ENCODE results near the gene PCDH7.

The PCDH7 gene

DNA sequence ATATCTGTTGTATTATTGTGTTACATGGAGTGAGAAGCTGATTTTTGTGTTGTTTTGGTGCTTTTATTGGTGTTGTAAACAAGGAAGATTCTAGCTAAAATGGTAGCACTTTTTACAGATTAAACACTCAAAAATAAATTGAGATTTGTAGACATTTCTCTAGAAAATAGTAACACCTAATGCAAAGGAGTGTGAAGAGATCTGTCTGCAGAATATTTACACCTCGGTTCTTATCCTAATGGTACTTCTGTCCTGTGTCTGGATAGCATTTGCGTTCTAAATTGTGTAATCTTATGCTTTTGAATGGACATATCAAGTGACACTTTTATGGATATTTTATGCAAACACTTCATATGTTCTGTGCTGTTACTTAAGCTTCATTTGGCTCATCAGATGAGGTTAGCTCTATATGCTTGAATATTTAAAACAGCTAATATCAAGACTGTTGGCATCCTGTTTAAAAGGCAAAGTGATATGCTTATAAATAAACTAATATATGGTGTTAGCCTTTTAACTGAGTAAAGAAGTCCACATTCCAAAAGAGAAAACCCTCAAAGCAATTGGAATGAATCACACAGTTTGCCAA lies 6.0 kb downstream of the PCDH7 start:
- no peak for DNase-seq

DNA sequence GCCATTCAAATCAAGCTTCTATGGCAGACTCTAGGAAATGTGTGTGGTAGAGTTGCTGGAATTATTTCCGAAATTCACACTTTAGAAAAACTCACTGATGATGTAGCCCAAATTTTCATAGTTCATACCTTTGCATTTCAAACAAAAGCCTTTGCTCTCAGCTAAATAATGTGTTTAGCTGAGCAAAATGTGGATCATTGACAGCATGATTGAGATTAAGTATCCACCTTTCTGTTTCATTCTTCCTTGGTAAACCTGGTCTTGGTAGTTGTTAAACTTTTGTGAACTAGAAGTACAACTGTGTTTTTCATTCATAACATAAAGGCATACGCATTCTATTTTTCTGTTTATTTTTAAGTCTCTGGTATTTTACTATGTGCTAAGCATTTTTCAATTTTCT lies 7.2 kb downstream of the PCDH7 start:
- no peak for DNase-seq

DNA sequence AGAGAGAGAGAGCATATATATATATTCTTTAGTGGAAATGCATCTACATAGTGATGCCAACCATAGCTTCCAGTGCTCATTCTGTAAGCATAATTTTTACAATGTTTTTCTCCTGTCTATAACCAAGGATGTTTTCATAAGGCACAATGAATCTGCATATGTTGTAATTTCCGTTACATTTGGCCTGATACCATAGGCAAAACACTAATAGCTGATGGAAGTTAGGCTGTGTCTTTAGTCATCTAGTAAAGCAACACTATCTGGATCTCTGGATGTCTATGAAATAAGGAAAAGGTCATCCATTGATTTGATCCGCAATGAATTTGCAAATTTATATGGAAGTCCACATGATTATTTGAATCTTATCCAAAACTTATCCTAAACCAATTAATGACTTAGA lies 8.1 kb downstream of the PCDH7 start:
- no peak for DNase-seq

DNA sequence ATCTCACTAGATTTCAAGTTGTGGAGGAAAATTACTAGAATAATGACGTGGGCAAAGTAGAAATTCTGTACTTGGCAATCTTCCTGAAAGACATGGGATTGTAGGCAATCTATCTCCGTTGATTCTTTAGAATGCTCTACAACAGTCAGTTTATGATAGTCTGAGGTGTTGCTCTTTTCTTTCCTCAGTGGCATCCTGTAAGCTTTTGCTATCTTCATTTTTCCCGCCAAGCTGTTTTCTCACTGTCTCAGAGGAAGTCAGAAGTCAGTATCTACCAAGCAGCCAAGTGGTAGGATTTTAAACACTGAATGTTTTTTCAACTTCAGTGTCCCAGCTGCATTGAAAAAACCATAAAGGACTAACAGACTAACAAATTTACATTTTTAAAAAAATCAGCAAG lies 23.7 kb downstream of the PCDH7 start:
- no peak for DNase-seq

DNA sequence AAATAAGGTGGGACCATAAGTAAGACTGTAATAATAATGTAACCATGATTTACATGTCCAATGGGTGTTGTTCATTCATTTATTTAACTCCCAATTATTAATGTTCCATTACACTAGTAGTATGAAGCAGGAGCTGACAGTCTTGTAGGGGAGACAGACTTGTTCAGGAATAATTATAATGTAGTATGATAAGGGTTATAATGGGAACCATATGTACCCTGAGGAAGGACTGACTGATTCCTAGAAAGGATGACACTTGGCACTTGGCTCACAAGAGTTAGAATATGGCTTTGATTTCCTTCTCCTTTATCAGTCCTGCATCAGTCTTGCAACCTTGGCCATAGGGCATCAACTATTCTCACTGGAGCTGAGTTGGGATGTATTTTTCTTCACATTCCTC lies 24.2 kb downstream of the PCDH7 start:
- no peak for DNase-seq

DNA sequence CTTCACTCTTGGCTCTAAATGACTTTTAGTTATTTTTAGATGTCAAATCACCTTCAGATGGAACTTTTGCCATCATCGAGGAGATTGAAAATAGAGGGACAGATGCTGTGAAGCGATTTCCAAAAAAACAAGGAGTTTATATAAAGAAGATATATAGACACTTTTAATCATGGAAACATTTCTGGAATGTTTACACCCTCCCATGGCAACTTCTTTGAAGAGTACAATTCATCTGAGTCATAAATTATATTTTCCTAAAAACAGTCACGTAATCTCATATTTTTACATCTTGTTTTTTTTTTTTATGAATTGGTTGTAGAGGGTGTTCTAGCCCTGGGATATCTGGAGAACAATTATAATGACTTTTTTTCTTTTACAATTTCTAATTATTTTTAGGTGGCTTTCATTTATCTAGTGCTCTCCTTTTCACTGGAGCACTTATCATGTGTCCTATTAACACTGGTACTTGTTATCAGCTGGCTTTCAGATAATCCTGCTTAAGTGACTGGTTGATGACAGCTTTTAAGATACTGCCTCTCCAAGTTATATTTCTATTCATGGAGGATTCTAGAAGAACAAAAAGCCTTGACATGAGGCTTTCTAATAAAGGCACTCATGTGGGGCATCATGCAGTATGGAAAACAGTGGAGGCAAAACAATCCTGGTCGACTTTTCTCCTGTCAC lies 24.9 kb downstream of the PCDH7 start:
- DNase-seq: no peak

DNA sequence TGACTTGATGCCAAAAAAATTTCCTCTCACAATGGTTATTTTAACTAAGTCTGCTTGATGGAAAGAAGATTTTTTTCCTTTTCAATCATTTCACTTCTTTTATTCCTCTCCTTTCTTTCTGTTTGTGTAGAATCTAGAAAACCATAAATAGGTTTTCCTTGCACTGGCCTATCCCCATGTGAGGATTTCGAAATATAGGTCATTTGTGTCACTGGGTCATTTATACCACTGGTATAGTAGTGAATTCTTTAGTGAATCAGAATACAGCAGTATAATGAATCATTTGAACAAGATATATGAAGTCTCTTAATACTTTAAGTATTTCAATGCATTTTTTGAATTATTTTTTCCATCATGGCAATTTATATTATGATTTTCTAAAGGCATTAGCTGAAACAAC lies 26.6 kb downstream of the PCDH7 start:
- DNase-seq: no peak

DNA sequence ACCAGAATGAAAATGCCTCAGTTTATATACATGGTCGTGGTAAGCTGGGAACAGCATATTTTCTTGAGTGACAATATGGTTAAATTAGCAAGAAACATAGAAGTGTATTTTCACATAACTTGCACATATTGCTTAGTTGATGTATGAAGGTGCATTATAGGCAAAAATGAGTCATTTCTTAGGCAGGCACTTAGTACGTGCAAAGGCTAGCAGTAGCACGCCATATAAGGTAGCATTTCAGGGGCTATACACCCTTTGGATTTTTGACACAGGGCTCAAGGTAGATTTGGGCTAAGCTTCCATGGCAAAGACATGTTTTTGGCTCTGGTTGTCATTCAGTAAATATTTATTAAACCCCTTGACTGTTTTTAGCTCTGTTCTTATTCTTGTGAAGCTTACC lies 33.1 kb downstream of the PCDH7 start:
- DNase-seq: no peak

DNA sequence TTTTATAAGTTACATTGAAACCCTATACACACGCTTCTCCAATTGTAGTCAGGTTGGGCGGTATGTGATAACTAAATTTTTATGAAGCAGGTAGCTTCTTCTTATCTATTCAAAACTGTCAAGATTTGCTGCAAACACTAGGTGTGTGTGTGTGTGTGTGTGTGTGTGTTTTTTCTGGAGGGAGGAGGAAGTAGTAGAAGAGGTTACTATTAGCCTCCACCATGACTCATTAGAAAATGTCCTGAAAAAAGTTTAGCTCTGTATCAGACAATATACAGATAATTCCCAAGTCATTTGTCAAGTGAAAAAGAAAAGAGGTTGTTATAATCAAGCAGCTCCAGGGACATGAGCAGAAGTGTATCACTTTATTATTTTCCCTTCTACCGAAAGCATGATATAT lies 33.9 kb downstream of the PCDH7 start:
- DNase-seq: no peak

DNA sequence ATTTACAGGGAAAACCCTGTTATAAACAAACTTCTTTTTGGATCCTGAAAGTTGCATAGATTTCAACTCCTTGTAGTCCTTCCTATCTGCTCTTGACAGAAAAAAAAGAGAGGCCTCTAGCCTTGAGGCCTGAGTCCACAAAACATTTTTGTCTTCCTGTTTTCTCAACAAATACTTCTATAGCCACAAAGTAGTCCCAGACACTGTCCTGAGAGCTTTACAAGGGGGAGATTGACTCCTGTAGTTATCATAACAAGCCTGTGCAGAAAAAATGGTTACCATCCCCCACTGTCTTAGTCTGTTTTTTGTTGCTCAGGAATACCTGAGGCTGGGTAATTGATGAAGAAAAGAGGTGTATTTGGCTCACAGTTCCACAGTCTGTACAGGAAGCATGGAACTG lies 35.2 kb downstream of the PCDH7 start:
- no peak for DNase-seq

DNA sequence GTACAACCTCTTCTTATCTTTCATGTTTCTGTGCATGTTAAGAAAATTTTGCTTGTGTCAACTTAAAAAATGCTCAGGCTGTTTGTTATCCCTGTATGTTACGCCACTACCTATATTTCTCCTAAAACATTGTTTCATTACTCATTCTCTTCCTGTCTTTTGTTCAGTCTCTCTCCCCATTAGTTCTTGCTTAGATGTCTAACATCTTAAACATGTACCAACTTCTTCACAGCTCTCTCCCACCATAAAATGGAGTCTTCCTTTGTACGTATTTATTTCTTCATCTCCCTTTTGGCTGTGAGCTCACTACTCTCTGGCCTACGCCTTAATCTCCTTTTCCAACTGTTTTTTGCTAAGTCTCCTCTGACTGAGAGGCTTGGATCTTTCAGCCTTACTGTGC lies 36.4 kb downstream of the PCDH7 start:
- DNase-seq: no peak

DNA sequence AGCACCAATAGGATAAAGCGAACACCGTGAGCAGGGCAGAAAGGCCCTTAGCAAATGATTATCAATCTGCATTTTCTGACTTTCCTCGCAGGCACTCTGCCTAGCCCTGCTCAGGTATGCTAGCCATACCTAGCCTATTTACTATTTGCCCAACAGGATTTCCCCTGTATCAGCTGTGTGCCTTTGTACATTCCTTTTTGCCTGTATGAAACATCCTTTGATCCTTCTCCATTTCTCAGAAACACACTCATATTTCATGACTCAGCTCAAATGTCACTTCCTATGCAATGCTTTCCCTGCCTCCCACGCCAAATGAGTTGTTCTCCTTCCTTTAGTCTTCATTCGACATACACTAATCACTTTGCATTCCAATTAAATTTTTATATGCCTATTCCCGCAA lies 37.2 kb downstream of the PCDH7 start:
- DNase-seq: peak in 3 of 4 experiments; percentile 2 to 43 (median 28)

DNA sequence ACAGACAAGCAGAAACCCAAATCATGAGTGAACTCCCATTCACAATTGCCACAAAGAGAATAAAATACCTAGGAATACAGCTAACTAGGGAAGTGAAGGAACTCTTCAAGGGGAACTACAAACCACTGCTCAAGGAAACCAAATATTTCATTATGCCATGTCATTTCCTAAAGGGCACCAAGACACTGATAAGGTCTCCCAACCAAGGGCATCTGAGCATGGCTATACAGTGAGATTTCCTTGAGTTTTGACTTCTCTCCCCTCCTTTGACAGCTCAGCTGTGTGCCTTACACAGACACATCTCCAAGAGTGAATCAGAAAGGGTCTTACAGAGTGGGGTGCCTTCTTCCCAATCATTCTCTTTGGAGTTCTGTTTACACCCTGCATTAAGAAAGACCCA lies 40.4 kb downstream of the PCDH7 start:
- no peak for DNase-seq

DNA sequence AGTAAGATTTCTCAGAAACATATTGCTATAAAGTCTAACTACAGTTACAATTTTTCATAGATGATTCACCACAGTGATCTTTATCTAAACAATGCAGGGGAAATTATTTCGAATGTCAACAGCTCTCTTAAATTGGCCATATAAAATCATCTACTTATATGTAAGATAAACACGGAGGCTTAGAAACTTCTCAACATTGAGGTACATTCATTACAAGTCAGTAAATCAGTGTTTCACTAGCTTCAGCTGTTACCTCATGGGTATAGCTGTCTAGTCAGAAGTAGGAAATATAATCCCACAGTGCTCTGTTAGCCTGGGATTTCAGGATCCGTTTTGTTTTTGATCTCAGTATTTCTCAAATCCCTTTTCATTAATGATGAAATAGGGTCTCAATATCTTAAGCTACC lies 43.2 kb downstream of the PCDH7 start:
- no peak for DNase-seq

DNA sequence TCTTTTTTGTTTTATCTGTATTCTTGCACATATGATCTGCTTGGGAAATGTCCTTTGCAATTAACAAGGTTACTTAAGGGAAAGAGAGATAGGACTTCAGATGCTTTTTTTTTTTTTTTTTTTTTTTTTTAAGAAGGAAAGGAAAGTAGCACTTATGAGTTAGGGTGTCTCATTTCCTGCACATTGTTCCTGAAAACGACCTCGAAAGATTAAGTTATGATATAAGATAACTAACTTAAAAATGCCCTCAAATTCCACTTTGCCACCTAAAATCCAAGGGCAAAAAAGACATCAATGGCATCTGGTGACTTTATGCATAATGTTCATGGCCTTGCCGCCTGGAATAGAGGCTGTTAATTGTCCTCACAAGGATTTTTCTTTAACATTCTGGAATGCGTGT lies 44.9 kb downstream of the PCDH7 start:
- DNase-seq: no peak

DNA sequence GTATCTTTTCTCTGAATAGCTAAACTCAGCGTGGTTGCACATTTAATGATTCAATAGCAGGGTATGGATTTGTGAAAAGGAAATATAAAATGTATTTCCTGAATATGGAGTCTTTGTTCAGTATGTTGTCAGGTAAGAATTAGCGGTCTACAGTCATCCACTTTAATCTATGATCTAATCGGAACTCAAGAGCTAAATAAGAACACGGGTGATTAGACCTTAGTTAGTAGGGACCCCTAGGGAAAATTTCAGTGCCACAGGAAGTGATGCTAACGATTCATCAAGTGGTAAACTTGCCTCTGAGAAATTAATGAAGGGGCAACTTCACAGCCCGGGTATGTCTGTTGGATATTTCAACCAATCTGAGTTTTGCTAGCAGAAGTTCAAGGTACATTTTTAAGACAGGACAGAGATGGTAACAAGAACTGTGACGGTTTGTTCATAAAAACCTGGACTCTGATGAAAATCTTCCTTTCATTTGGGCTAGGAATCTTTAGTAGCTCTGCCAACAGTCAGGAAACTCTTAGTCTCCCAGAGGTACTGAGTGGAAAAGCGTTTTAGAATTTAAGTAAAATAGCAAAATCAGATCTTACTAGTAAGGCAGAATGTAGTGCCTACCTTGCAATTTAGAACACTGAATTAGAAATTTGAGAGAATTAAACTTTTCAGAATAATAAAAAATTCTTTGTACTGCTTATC lies 47.1 kb downstream of the PCDH7 start:
- no peak for DNase-seq

DNA sequence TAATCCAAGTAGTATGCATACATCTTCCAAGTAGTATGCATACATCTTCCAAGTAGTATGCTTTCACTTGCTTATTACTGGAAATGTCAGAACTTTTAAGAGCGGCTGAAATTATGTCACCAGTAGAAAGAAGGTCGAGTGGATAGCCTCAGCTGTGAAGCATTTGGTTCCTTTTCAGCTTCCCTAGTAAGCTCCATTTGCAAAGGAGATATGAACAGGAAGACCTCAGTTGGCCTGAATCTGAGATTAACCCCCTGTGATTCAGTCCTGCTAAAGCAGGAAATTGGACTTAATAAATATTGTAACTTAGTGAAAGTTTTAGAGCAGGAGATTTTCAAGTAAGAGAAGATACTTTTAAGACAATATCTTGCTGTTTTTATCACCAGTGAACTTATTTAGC lies 48.1 kb downstream of the PCDH7 start:
- no peak for DNase-seq

DNA sequence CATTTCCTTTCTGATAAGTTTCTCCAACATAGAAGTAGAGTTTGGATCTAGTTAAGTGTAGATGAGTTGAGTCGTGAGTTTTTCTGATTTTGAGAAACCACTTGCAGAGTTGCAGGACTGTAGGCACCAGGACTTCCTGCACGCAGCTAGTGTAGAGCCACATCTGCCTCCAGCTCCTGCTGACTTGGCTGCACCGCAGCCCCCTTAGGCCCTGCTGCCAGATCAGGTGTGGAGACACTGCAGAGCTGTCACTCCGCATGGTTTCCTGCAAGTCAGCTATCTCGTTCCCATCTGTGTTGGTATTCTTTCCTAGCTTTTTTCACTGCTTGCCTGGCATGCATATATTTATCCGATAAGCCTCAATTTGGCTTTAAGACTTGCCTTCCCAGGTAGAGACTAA lies 48.9 kb downstream of the PCDH7 start:
- DNase-seq: no peak

DNA sequence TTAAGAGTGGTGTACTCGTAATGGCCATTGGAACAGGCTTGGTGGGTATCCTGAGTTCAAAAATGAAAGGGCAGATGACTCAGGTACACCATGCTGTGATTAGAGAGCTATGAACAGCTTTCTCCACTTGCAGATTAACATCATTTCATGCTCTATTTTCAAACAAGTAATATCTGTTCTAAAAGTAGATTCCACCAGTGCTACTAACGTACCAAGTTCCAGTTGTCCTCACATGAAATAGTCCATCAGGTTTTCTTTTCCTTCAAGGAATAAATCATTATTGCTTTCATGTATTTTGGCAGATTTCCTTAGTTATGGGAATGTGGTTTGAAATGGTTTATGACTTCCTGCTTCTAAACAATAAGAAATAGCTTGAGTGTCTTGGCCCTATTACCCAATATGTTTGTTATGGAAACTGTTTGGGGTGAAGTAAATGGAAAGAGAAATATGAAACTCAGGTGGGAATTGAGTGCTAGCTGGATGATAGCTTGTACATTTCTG lies 49.9 kb downstream of the PCDH7 start:
- DNase-seq: no peak

DNA sequence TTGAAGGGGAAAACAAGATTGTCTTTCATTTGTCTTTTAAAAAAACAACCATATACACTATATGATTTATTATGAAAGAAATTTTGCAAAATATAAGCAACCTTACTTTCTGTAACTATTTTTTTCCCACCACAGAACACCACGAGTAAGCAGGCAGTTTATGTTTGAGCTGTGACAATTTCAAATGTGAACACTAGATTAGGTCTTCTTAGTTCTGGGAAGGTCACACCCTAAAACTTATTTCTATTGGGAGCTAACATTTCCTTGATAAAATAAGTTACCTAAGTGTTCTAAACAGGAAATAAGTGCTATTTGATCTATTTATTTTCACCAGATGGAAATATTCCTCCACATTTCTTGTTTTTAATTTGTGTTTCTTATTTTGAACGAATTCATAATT lies 50.6 kb downstream of the PCDH7 start:
- no peak for DNase-seq

DNA sequence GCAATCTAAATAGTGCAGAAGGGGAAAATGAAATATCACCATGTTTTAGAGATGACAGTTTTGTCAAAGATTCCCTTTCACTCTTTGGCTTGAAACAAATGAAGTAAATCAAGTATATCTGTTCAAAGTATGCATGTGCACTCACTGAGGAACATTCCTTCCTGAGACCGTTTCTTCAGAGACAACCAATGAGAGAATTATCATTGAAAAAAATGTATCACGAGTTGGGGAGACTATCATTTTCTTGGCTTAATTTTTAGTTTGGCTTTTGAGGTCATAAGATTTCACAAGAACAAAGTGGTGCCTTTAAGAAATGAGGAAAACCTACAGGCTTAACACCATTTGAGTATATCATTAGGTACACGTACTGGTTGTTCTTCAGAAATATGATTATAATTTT lies 56.3 kb downstream of the PCDH7 start:
- no peak for DNase-seq

DNA sequence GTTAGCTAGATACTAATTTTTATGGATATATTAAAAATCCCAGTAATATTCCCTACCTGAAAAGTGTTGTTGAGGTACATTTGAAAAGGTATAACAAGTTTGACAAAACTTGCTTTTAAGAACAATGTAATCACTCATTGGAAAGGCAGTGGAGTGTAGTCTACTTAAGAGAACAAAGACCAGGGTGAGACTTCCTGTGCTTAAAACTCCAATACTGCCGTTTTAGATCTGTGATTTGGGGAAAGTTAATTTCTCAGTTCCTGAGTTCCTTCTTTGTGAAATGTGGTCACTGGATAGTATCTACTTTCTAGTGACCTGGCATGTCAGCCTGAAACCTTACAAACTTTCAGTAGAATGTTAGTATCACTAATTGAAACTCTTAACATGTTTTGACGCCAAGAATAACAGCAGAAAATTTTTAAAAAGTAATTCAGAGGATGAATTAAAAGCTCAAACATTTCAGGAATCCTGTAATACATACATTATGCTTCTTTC lies 56.8 kb downstream of the PCDH7 start:
- no peak for DNase-seq

Measured in suppressor macrophage (primary cell).